HG03571 (cell line): ENCODE measurements around the gene MPPED1.

Experiments used
- ATAC-seq: cut with Tn5 transposase; IDR thresholded peaks from one replicate; pipeline ENCODE4 v1.9.1; 2021; ENCODE audit not compliant: unreplicated experiment

MPPED1 gene

GRCh38 chr22:43409800-43410199, 2.0 kb upstream of the MPPED1 start:
- no peak for ATAC-seq

GRCh38 chr22:43411040-43411868, 560 bp upstream of the MPPED1 start:
- ATAC-seq: no peak

GRCh38 chr22:43412808-43413795, 1.3 kb downstream of the MPPED1 start:
- ATAC-seq: no peak

DNA sequence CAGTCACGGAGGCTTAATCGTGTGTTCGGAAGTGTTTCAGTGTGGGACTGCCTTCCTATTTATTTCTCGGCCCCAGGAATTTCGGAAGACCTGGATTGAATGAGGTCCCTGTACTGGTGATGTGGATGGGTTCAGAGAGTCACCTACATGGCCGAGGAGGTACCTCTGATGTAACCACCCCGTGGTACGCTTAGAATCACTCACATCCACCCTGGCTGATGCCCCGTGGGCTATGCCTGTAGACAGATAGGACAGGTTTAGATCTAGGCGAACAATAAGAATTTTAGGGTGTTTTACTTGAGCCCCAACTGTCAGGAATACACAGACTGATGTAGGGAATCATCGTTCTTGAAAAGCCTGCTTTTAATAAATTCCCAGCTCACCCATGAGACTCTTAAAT, 2.0 kb downstream of the MPPED1 start:
- ATAC-seq: no peak

DNA sequence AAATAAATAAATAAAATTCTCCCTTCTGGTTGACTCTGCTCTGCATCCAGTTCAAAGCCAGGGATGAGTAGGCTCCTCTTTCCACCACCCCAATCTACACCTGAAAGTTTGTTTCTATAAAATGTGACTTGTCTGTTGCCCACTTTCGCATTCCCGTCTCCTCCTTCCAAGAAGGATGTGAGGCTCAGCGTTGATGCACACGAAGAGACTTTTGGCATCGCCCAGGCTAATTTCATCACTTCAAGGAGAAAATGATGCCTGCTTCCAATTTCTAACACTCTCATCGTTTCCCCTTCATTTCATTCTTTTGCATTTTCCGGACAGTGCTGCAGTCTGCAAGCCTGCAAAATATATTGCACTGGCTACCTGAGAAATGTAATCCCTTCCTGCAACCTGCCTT, 3.9 kb downstream of the MPPED1 start:
- ATAC-seq: no peak

- no peak for ATAC-seq
Measured at GRCh38 chr22:43417555-43417954, 5.7 kb downstream of the MPPED1 start.

DNA sequence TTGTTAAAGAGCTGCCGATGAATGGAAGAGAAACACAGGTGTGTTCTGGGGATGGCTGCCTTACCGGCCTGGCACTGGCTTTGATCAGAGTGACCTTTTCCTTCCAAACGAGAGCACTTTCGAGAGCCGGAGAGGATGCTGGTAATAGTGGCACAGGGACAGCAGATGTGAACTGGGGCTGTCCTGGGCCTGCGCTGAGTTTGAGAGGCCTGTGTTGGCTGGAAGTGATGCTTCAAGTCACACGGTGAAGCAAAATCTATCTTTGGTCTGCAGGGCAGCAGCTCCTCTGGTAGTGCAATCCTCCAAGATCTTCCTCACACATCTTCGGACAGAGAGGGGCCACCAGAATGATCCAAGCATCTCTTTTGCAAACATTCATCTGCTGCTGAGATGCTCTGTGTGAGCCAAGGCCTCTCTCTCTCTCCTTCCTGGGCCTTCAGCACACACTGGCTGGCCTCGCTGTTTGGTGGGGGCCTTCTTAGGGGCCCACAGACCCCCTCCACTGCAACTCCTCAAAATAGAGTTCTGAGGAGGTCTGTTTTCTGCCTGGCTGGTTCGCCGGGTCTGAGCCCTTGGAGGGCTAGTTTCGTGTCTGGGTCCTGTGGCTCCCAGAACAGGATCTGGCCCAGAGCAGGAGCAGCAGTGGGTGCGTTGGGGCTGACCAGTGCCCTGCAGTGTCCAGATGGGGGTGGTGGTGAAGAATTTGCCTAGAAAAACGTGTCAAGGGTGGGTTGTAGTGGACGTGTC, 6.4 kb downstream of the MPPED1 start:
- no peak for ATAC-seq

GRCh38 chr22:43419371-43420080, 7.7 kb downstream of the MPPED1 start:
- no peak for ATAC-seq

GRCh38 chr22:43421046-43421665, 9.3 kb downstream of the MPPED1 start:
- no peak for ATAC-seq

GRCh38 chr22:43421914-43422615, 10.3 kb downstream of the MPPED1 start:
- ATAC-seq: no peak

DNA sequence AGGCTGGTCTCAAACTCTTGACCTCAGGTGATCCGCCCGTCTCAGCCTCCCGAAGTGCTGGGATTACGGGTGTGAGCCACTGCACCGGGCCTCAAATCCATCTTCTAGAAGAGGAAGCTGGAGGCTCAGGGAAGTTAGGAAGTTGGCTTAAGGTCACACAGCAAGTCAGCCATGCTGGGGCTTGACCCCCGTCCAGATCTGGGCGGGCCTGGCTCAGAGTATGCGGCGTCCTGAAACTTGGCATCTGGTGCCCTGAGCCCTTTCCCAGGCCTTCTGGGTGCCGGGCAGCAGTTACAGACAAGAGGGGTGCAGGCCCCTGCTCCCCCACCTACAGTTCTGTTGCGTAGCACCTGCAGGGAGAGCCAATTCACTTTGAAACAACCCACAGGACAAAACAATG, 11.2 kb downstream of the MPPED1 start:
- no peak for ATAC-seq

DNA sequence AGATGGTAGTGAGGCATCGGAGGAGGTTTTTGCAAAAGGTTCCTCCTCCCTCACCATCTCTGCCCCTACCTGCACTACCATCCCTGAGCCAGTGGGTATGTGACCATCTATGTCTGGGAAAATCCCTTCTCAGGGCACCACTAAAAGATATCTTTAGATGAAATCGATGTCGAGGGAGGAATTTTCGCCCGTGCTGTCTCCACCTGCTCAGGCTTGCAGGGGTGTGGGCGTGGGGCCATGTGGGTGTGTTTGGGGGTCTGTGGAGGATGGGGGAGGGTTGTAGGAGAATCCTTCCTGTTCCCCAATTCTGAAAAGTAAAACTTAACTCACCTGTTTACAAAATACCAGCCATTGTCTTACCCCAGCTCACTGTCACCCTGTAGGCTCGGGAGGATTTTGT, 12.4 kb downstream of the MPPED1 start:
- no peak for ATAC-seq

DNA sequence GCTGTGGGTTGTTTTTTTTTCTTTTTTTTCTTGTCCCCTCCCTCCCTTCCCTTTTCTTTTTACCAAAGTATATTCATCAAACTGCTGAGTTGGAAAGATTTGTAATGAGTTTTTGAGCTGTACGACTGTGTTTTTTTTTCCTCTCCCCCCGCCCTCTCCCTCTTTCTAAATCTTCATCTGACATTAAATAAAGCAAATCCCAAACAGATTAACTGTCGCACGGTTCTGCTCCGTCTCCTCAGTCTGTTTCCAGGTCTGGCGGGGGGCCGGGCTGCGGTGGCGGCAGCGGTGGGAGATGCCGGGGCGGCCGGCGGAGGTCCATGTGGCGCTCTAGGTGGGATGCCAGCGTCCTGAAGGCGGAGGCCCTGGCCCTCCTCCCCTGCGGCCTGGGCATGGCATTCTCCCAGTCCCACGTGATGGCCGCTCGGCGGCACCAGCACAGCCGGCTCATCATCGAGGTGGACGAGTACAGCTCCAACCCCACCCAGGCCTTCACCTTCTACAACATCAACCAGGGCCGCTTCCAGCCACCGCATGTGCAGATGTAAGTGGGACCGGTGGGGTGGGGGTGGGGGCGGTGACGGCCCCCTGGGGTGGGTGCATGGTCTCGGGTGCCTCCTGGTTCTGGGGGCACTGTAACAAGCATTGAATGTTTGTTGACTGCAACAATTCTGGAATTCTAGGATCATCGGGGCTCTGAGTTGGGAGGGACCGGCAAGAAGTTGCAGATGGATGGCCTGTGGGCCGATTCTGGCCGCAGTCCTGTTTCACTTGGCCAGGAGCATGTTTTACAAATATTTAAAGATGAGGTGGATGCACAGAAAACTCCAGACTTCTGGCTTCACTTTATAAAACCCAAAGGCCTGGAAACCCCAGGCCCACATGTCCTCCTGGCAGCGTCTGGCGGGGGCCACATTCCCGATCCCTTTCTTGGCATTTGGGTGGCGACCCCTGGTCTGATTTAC, 13.1 kb downstream of the MPPED1 start:
- no peak for ATAC-seq

DNA sequence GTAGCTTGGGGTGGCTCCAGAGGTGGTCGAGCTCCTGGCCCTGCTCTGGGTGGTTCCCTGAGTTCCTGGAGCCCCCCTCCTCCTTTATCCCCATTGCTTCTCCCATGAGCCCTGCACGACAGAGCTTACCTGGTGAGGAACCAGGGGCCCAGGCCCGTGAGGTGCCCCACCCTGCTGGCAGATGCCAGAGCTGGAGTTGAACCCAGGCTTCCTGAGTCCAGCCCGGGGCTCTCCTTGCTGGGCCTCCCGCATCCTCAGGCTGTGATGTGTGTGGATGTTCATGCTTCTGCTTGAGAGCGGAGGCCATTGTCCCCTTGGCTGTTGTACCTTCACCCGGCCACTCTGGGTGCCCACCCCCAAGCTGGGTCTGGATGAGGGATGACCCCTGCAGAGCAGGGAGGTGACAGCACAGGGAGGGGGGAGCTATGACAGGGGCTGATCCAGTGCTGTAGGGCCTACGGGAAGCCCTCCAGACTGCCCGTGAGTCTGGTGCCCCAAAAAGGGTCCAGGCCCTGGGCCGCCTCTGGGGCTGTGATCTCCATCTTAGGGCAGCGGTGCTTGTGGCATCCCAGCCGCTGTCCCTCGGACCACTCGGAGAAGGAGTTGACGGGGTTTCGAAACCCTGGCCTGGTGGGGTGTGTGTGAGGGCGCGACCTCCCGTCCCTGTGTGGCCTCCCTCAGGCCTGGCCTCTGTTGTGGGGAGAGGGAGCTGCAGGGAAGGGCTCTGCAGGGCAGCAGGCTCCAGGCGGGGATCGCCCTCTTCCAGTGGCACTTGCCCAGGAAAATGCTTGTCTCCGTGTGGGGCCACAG, 14.4 kb downstream of the MPPED1 start:
- no peak for ATAC-seq

GRCh38 chr22:43426816-43427215, 15.0 kb downstream of the MPPED1 start:
- no peak for ATAC-seq

- ATAC-seq: no peak
Measured at GRCh38 chr22:43427296-43428004, 15.6 kb downstream of the MPPED1 start.

DNA sequence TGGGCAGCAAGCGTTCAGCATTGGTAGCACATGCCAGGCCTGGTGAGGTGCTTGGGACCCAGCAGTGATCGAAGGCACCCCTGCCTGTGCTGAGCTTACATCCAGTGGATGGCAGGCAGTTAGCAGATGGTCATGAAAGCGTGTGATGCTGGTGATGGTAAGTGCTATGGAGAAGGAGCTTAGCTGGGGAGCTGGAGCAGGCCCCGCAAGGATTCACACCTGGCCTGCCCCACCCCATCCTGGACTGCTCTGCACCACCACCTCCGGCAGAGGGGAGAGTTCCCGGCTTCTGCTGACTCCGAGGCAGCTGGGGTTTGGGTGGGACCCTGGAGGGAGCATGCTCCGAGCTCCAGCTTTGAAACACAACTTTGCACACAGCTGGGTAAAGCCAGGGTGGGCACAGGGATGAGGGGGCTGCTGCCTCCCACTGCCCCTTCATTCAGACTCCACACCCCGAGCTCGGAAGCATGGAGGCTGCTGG, 16.2 kb downstream of the MPPED1 start:
- no peak for ATAC-seq
